Ovary (tissue), 3 donors: ENCODE results near the gene CREBRF.

Source experiments
- CTCF ChIP-seq, 3 donors: fragments of 450-650 bp in 2 of 3; fragments of 200-600 bp in 1 of 3; IDR thresholded peaks; one replicate each; pipeline versions ENCODE4 v1.5.1 to v1.8.0; 2016 to 2022; ENCODE audit warnings: antibody characterized with exemption in 3 of 3, mild to moderate bottlenecking in 1 of 3
- EP300 ChIP-seq: sonication (generic); formaldehyde crosslinking; IDR thresholded peaks from one replicate; pipeline ENCODE4 v1.6.1; 2017; ENCODE audit warnings: antibody characterized with exemption
- POLR2A ChIP-seq: fragments of 450-650 bp; IDR thresholded peaks from one replicate; pipeline ENCODE4 v1.6.1; 2017; ENCODE audit warnings: antibody characterized with exemption, mild to moderate bottlenecking, moderate library complexity
- donor health status: DM: no; HTN: no; CAD: no.

- TF ChIP-seq POLR2A (no peak), CTCF (IDR thresholded peaks at IDR 0.05) (no peak), EP300 (no peak)
Observed at GRCh38 chr5:173159256-173159655, 103.1 kb downstream of the CREBRF start.
